Midbrain (tissue), 1 donor: ENCODE results near the gene LRRTM4.
"Not testable (repeated sequence)": the region's sequence is repeated elsewhere in the genome, so short reads cannot be mapped to it uniquely, and the experiment has no call there.

Experiments used
- DNase-seq: peaks from one replicate; lab custom pipeline; 2025; lab: John Stamatoyannopoulos, UW

The LRRTM4 gene

DNA sequence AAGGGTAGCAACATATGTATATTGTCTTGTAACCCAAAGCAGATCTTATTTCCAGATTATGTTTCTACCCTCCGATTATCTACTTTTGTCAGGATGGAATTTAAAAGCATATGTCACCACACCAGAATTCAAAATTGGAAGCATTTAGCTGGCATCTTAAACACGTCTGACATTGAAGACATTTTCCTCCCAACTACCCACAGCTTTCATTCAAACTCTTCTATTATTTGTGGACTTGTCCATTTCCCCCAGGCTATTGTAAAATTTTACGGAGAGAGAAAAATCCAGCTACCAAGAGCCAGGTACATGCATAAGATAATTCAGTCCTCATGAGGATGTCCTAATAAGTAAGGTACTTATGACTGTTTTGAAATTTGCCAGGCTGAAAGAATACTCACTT lies 659.3 kb downstream of the LRRTM4 start:
- DNase-seq, result no peak

DNA sequence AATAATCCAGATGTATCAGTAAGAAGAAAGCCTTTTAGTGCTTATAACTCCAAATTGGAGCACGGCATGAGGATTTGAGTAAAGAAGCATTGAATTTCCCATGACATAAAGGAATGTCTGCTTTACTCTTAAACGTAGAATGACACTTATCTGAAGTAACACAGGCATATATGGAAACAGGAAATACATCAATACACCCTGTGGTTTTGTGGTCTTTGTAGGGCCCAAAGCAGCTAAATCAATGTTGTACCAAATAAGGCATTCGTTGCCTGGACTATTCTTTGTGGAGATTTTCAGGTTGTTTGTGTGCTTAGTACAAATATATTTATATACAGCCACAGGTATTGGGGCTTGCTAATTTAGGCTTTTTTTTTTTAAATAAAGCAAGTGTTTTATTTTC lies 660.5 kb downstream of the LRRTM4 start:
- no peak for DNase-seq

DNA sequence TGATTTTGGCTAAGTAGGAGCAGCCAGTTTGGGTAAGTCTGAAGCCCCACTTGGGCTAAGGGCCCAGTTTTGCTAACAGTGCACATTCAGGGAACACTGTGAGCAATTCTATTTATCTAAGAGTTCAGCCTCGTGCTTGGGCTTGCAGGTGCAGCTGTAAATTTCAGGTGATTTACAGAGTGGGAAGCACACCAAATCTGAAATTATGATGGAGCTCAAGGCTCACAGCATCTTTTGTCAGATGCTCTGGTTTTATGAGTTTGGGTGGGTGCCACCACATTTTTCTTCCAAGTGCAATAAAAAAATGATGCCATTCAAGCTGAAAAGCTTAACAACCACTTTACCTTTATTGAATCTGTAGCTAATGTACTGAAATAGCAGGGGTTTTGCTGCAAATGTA lies 671.2 kb downstream of the LRRTM4 start:
- DNase-seq, result no peak

GRCh38 chr2:76849086-76849485 lies 673.1 kb downstream of the LRRTM4 start:
- no peak for DNase-seq

DNA sequence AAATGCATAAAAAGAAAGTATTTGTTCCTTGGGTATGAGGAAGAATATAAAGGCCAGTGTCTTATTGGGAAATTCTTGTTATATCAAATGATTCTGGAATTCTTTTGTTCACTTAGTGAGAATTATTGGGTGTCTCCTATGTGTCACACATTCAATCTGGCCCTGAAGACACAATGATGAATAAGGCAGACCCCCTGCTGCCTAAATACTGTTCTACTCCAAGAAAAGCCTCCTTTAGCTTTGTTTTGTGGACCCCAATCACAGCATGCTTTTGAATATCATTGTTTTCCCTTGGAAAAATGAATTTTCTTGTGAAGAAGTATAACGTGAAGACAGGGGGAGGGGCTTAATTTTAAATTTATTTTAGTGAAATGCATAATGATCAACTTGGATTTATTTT lies 682.4 kb downstream of the LRRTM4 start:
- DNase-seq, result no peak

DNA sequence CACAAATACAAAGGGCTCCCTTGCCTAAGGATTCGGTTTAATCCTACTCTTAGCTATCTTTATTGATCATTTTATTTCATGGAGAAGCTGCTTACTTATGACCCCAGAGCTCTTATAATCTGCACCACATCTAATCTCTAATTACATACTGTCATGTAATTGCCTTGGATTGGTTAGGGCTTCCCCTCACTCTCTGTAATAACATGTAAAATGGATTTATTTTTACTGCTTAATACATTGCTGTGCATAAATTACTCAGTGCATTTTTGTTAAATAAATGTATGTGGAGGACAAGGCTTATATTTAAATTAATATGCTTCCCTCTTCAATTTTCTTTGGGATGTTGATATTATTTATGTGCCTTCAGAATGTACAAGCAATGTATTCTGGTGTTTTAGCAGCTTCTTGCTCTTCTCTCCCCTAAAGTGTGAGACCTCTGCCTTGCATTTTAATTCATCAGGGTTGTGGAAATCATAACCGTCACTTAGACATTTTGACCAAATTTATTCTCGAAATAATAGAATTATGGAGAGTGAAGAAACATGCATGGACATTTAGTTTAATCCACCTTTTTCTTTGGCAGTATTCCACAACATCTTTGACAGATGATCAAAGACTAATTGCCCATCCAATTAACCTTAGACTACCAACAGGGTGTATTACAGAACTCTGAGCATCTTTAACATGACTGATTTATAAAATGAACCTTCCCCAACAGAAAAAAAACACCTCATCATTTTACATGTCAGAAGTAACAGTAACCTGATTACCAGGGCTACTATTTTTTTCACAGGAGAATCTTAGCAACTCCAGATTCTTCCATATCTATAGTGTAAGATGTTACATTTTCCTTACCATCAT lies 692.6 kb downstream of the LRRTM4 start:
- DNase-seq, result no peak

DNA sequence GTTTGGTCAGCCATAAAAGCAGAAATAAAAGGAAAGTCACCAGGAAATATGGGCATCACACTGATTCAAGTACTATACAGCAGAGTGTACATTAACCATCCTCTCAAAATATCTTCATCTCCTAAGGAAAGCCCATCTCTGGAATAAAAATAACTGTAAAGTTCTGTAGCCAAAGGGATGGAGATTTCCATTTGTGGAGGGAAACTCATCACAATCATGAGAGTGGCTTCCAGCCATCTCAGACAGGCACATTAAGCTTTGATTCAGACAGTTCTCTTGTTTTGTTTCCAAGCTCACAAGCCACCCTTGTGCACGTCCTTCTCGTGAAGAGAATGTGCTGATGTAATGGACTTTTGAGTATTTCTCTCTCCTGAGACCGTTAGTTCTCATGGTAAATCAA lies 695.5 kb downstream of the LRRTM4 start:
- no peak for DNase-seq

- DNase-seq, result no peak
Measured at GRCh38 chr2:76825140-76825970, 696.8 kb downstream of the LRRTM4 start.

DNA sequence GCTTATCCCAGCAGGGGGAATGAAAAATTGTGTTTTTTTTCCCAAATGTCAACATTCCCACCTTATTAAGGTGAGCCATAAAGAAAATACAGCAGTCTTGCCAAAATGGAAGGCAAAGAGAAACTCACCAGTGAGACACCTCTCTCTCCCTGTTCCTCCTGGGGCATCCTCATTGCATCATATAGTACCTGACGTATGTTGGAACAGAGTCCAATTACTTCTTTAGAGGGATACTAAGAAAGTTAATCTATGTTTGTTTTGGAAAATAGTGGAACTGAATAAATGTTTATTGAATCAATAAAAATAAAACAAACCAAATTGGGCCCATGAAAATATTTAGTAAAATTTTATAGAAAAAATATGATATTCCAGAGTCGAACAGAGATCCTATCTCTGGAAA lies 700.4 kb downstream of the LRRTM4 start:
- DNase-seq, result no peak

DNA sequence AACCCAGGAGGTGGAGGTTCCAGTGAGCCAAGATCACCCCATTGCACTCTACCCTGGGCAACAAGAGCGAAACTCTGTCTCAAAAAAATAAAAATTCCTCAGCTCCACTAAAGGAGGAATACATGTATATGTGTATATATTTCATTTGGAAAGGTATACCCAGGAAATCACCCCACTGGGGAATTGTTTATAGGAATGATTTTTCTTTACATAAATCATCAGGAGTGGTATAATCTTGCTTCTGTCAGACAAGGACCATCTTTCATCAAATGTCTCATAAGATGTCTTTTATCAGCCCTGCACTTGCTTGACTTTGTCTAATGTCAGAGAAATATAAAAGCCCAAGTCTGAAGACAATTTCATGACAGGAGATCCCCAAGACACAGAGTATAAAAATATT lies 709.1 kb downstream of the LRRTM4 start:
- DNase-seq, result no peak

DNA sequence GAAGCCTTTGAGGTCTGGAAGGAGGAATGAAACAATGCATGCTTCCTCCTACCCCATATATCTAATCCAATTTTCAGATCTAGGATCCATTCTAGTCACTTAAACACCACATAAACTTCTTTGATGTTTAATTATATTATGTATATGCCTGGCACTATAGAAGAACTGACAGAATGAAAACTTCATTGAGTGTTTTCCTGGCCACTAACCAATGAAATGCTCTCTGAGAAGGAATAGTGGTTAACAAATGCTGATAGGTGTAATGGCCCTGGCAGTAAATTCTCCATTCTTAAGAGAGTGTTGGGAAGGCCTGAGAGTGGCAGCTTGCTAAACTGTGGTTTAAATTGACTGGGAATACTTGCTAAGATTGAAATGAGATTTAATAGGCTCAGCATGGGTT lies 710.0 kb downstream of the LRRTM4 start:
- no peak for DNase-seq

DNA sequence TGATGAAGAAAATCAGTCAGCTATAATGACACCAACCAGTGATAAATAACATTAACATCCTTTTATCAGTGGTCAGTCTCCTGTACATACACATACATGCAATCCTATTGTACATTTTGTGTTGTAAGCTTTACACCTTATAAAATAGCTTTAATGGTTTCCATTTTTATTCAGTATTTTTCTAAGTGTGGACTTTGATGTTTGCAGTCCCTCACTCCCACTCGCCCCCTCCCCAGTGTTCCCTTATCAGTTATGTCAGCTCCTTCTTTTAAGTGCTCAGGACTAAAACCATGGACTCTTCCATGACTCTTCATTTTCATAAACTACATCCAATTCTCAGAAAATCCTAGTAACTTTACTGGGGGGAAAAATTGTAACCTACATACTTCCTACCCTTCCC lies 713.0 kb downstream of the LRRTM4 start:
- no peak for DNase-seq

DNA sequence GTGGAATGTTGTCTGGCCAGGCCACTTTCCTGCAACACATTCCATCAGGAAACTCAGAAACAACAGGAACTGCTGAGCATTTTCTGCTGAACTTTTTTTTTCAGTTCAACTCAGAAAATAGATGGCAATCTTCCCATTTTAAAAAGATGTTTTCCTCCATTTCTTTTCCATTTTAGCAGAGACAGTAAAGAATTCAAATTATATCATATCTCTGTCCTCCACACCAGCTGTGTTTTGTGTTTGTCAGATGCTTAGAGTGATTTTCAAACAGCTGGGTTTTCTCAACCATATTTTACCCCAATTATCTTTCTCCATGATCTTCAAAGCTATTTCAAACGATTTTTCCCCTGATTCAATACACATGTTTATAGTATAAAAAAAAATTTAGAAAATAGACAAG lies 713.4 kb downstream of the LRRTM4 start:
- no peak for DNase-seq

DNA sequence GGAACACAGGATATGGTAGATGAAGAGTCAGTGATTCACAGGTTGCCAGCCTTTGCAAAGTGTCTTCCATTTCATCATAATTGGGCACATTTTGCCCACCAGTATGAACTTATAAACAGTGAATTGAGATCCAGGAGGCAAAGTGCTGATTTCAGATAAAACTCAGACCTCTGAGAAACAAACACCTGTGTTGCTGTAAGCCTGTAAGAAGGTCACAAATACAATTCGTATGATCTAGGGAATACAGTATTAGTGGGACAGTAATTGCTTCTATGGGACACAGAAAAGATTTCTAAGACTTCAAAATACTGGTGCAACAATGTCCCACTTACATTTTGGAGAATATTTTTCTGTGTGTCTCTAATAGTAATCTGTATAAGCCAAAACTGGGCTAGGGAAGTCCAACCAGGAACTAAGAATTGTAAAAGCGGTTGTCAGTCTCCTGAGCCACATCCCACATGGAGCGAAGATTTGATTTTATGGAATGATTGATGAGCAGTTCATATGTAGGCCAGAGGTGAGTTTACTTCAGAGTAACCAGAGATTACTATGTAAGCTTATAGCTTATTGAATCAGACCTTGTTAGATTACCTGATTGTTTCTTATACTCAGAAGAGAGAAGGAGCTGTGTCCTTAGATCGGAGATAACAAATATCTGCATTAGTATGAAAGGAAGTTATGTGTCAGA lies 728.4 kb downstream of the LRRTM4 start:
- no peak for DNase-seq

DNA sequence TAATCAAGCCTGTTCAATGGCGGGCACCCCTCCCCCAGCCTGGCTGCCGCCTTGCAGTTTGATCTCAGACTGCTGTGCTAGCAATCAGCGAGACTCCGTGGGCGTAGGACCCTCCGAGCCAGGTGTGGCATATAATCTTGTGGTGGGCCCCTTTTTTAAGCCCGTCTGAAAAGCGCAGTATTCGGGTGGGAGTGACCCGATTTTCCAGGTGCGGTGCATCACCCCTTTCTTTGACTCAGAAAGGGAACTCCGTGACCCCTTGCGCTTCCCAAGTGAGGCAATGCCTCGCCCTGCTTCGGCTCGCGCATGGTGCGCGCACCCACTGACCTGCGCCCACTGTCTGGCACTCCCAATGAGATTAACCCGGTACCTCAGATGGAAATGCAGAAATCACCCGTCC lies 740.9 kb downstream of the LRRTM4 start:
- not testable (repeated sequence) for DNase-seq

- DNase-seq, result no peak
Measured at GRCh38 chr2:76763276-76763675, 758.9 kb downstream of the LRRTM4 start.

- no peak for DNase-seq
Measured at GRCh38 chr2:76760367-76760704, 761.8 kb downstream of the LRRTM4 start.

GRCh38 chr2:76759634-76760366 lies 762.4 kb downstream of the LRRTM4 start:
- DNase-seq, result no peak

DNA sequence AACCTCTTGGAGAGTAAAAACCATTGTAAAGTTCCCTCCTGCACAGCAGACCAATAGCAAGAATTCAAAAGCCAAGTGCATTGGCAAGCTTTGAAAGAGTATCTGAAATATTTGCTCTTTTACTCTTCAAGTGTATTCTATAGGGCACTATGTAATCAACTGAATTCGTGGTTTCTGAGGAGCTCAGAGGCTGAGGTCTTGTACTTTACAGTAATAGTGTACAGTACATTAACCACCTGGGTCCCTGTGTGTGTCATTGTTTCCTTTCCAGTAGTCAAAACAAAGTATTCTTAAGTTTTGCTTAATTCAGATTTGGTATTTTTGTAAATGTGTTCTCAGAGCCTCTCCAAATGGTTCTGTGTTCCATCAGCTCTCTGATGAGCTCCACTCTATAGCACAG lies 769.7 kb downstream of the LRRTM4 start:
- no peak for DNase-seq

GRCh38 chr2:76749858-76750257 lies 772.3 kb downstream of the LRRTM4 start:
- no peak for DNase-seq

DNA sequence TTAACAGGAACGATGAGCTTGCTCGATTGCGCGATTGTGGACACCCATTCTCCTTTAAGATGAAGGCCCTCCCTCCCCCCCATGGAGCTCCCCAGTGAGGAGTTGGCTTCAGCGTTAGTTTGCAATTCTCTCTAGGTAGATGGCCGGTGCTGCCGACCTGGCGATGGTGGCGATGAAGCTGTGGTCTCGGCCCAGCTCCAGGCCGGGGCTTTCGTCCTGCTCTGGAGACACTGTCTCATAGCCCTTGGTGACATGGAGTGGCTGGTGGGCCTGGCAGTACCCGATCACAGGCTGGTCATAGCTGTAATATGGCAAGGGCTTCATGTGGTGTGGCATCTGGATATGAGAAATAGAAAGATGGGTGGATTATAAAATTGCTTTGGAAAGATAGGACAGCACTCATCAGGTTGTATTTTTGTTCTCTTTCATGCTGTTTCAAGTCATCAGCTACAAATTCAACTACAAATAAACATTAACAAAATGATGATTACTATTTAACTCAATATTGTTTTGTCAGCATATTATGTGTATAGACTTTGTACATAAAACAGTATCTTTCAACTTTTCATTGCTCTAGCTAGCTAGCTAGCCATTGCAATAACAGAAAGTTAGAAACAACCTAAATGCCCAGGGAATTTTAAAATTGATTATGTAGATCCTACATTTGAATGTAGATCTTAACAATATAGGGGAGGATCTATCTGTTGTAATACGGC lies 773.4 kb downstream of the LRRTM4 start:
- DNase-seq, result no peak
